Dermis blood vessel endothelial cell (primary cell): Measurements from ENCODE around the gene GREB1L. TPM values are rescaled to one million over a fixed set of nuclear protein-coding genes. Genes with fewer than 3 reads are reported as not detected.
"Not testable (repeated sequence)": the region's sequence is repeated elsewhere in the genome, so short reads cannot be mapped to it uniquely, and the experiment has no call there.

ENCODE experiments used
- DNase-seq: peaks from one replicate; pipeline ENCODE4 v3.0.0; 2010
- total RNA-seq: library from RNA; depleted of rRNA; stranded (reverse); fragments of >200 nt; gene quantifications from 2 replicates; pipeline ENCODE4 v1.2.3, GENCODE V29; 2014

Gene GREB1L
- total RNA-seq, 1 donor from 2014 or later, result 4.9 TPM

DNA sequence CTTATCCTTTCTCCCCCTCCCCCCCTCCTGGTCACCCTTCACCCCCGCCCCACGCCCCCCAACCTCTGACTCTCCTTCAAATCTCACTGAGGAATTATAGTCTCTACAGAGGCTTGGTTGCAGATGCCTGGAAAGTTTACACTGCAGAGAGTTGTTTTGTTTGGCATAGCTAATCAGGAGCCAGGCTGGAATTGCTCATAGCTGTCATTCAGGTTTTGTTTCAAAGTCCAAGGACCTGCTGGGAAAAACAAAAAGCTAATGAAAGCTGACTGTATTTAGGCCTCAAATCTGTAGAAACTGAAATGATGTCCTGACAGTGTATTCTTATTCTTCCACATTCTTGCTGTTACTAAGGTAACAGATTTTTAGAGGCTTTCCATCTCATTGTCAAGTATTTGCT is 22.6 kb downstream of the GREB1L start:
- peak; percentile 70 for DNase-seq

DNA sequence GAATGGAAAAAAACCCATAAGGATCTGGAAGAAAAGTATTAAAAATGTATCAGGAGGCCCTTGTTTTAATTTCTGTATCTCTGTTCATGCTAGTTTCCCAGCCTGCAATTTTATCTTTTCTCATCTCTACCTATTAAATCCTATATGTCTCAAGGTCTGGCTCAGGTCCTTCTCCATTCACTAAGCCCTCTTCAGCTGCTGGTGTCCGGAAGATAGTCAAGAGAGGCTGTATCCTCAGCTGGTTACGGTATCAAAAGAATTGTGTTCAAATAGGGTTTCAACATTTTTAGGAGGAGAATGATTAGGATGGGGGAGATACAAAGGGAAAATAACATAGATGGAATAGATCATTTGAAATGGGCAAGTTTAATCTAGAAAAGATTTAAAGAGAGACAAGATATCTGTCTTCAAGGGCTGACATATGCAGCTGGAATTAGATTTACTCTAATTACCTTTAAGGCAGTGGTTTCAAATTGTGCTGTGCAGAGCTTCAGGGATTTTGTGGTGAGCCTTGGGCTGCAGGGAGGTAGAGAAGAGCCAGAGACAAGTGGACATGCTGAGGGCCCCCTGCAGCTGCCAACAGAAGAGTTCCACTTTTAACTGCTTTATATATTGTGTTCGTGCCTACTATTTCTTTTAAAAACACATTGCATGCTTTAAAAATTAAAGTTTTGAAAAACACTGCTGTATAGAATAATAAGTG is 24.1 kb downstream of the GREB1L start:
- DNase-seq, result no peak

GRCh38 chr18:21267400-21267799 is 25.4 kb downstream of the GREB1L start:
- no peak for DNase-seq

DNA sequence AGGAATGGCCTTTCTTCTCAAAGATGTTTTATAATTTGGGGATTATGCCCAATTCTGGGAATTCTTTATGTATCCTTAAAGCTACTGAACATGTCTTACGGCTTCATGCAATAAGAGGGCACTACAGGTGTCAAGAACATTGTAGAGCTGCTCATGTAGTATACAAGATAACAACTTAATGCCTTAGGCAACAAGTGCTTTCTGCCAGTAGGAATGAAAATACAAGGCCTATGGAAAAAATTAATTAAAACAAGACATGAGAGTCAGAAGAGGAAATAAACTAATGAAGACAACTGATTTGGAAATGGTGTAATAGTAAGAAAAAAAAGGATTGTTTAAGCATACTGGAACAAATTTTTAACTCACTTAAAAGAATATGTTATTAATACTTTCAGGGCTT is 27.3 kb downstream of the GREB1L start:
- DNase-seq, result no peak

GRCh38 chr18:21270453-21270852 is 28.4 kb downstream of the GREB1L start:
- peak; percentile 28 for DNase-seq

- peak; percentile 53 for DNase-seq
Observed at GRCh38 chr18:21272016-21272579, 30.1 kb downstream of the GREB1L start.

DNA sequence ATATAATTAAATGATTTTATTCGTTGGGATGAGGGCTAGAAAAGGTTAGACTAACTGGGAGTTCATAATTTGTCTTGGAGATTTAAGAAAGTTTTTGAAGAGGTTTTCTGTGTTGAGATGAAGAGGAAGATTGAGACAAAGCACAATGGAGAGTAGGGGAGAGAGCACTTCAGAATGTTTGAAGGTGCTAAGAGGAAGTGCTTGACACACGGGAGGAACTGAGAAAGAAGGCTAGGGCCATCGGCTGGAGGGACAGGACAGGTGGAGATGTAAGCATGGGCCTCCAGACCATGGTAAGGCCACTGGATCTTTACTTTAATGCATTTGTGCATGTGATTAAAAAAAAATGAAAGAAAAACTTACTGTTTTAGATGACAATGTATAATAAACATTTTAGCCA is 31.5 kb downstream of the GREB1L start:
- DNase-seq, result no peak

DNA sequence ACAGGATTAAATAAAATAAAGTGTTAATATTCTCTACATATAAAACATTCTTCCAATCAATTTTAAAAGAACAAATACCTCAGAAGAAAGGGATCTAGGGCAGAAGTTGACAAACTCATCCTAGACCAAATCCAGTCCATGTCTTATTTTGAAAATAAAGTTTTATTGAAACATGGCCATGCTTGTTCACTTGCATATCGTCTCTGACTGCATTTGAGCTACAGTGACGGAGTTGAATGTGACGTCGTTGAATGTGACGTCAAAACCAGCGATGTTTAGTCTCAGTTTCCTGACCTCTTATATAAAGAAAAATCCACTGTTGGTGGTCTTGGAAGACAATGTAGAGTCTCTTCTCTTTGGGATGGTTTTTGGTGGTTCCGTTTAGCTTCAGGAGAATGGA is 33.6 kb downstream of the GREB1L start:
- DNase-seq, result no peak

- DNase-seq, result no peak
Observed at GRCh38 chr18:21277578-21277977, 35.5 kb downstream of the GREB1L start.

- DNase-seq, result not testable (repeated sequence)
Observed at GRCh38 chr18:21278218-21278617, 36.2 kb downstream of the GREB1L start.

DNA sequence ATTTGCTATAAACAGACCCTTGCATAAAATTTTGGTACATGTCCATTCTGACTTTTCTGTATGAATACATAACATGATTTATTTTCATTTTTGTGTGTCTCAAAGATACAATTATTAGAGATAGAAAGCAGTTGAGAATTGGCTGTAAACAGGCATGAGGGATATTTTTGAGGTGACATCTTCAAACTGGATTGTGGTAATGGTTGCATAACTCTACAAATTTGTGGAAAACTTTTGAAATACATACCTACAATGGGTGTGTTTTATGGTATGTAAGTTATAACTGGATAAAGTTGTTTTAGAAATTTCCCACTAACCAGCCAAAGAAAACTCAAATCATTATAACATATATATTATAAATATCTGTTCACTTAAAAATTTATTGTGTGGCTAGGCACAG is 39.6 kb downstream of the GREB1L start:
- no peak for DNase-seq

- DNase-seq, result no peak
Observed at GRCh38 chr18:21284540-21284939, 42.5 kb downstream of the GREB1L start.

- no peak for DNase-seq
Observed at GRCh38 chr18:21289827-21290226, 47.8 kb downstream of the GREB1L start.

DNA sequence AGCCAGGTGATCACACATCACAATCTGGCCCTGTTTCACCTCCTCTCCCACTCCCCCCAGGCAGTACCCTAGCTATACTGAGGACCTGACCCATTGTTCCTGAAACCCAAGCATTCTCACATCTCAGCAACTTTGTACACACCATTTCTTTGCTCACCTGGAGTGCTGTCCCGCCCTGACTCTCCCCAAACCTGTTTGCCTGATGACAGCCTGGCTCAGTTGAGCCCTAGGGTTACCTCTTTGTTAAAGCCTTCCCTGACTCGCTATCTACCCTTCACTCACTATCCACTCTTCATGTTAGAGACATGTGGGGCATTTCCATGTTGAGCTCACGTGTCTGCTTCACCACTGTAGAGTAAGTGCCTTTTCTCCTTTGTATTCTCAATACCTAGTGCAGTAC is 49.1 kb downstream of the GREB1L start:
- DNase-seq, result no peak

GRCh38 chr18:21293479-21293878 is 51.4 kb downstream of the GREB1L start:
- no peak for DNase-seq

DNA sequence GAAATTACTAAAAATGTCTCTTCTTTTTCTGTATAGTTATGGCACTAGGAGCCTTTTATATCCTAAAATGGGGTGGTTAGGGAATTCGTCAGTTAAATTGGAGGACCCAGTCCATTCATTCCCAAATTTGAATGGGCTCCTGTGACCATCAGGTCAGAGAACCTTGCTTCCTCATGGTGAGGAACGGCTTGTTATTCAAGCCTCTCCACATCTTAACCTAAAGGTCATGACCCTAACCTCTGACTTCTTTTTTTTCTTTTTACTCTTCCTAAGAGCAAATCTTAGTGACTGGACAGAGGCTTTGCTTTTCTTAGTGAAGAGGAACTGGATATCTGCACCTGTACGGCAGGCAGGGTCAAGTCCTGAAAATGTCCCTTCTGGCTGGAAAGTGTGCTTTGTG is 53.1 kb downstream of the GREB1L start:
- DNase-seq, result no peak

- DNase-seq, result no peak
Observed at GRCh38 chr18:21296045-21296444, 54.0 kb downstream of the GREB1L start.

GRCh38 chr18:21298351-21298750 is 56.3 kb downstream of the GREB1L start:
- DNase-seq, result no peak

- DNase-seq, result no peak
Observed at GRCh38 chr18:21300035-21300907, 58.2 kb downstream of the GREB1L start.

- peak; percentile 63 for DNase-seq
Observed at GRCh38 chr18:21300908-21301200, 58.8 kb downstream of the GREB1L start.

DNA sequence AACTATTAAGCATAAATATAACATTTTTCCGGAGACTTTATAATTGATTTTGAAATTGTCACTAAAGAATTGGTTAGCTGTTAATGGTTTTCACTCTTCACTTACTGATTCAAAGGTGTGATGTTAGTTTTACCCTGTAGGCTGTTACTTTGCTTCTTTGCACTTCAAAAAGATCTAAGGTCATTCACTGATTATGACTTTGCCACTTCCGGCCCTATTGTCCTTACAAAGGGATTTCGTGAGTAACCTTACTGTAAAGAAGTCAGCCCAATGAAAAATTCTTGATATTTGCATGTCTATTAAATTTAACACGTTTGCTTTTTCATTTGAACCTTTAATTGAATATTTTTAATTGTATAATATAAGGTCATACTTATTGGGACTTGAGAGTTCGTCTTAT is 61.4 kb downstream of the GREB1L start:
- peak; percentile 58 for DNase-seq

- DNase-seq, result peak; percentile 13
Observed at GRCh38 chr18:21303895-21304294, 61.9 kb downstream of the GREB1L start.

GRCh38 chr18:21305621-21306020 is 63.6 kb downstream of the GREB1L start:
- DNase-seq, result no peak

- no peak for DNase-seq
Observed at GRCh38 chr18:21306368-21306767, 64.3 kb downstream of the GREB1L start.
